Adrenal gland (tissue), 5 donors: Measurements from ENCODE around the gene ZNF296.

Source experiments
- CTCF ChIP-seq, 6 experiments: fragments of 450-650 bp in 4 of 6; fragments of 200-600 bp in 2 of 6; sonication (generic) in 1 of 6; IDR thresholded peaks; 1 replicate in 5 of 6; 2 replicates in 1 of 6; pipeline versions ENCODE4 v1.5.1 to v1.8.0; 2016 to 2021; ENCODE audit warnings: antibody characterized with exemption in 6 of 6, mild to moderate bottlenecking in 2 of 6, moderate library complexity in 1 of 6
- POLR2A ChIP-seq, 2 donors: fragments of 450-650 bp; IDR thresholded peaks; one replicate each; pipeline ENCODE4 v1.6.1; 2017; ENCODE audit warnings: antibody characterized with exemption in 2 of 2, mild to moderate bottlenecking in 2 of 2, moderate library complexity in 1 of 2
- donor health status: DM: no; HTN: no; CAD: no.

DNA sequence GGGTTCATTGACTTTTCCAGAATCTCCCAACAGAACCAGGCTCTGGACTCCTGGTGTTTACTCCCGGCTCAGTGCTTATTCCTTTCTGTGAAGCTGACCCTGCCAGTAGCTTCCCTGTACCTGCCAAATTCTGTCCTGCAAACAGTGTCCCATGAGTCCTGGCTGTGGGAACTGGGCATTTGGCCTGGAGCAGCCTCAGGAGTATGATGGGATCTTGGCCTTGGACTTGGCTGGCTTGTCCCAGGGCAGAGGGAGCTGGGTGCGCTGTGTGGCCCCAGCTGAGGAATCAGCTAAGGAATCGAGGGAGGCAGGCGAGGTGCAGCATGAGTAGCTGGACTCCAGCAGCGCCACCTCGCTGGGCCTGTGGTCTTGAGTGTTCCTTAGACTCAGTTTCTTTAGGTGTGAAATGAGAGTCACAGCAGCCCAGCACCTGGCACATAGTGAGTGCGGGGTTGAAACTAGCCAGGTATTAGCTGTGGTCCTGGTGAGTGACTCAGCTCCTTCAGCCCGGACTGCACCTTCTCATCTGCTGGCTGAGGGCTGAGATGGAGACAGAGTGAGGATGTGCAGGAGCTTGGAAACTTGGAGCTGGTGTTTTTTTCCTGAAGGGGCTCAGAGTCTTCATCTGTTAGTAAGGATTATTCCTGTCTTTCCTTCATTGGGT, 27.1 kb downstream of the ZNF296 start:
- no peak for TF ChIP-seq CTCF (IDR thresholded peaks at IDR 0.05)
- no peak for TF ChIP-seq POLR2A (IDR thresholded peaks at IDR 0.05)
